Calu3 (cell line): ENCODE results near the gene GDPD3. TPM values are rescaled to one million over a fixed set of nuclear protein-coding genes. Genes with fewer than 3 reads are reported as not detected.

ENCODE experiments used
- BruUV-seq: library from RNA; stranded (reverse); fragments of 400-500 nt; replicated peaks from 2 replicates; lab custom pipeline; 2021; lab: Mats Ljungman, UMichigan
- CTCF ChIA-PET: fragments of 300-600 bp; sonication (Branson Sonifier 250); formaldehyde crosslinking; loops from one replicate; lab custom pipeline; 2022; ENCODE audit warnings: antibody characterized with exemption; lab: Charles Lee
- DNase-seq: peaks from one replicate; pipeline ENCODE4 v3.0.0; 2022
- H3K27ac Mint-ChIP-seq: one replicate; pipeline ENCODE4 v1.8.0; 2022; ENCODE audit warnings: mixed read lengths; ENCODE audit not compliant: unreplicated experiment
- H3K27me3 Mint-ChIP-seq: one replicate; pipeline ENCODE4 v1.8.0; 2022; ENCODE audit warnings: mixed read lengths; ENCODE audit not compliant: unreplicated experiment
- H3K36me3 Mint-ChIP-seq: one replicate; pipeline ENCODE4 v1.8.0; 2022; ENCODE audit warnings: mild to moderate bottlenecking, moderate library complexity, mixed read lengths; ENCODE audit not compliant: insufficient read depth, unreplicated experiment
- H3K4me1 Mint-ChIP-seq: one replicate; pipeline ENCODE4 v1.8.0; 2022; ENCODE audit warnings: mild to moderate bottlenecking, low read depth, mixed read lengths; ENCODE audit not compliant: unreplicated experiment
- H3K4me3 Mint-ChIP-seq: one replicate; pipeline ENCODE4 v1.8.0; 2022; ENCODE audit warnings: mild to moderate bottlenecking, low read depth, moderate library complexity, mixed read lengths; ENCODE audit not compliant: unreplicated experiment
- H3K9me3 Mint-ChIP-seq: one replicate; pipeline ENCODE4 v1.8.0; 2022; ENCODE audit warnings: low read depth, mixed read lengths; ENCODE audit not compliant: unreplicated experiment
- CTCF ChIP-seq: fragments of 200-600 bp; IDR thresholded peaks from one replicate; pipeline ENCODE4 v1.8.0; 2022; ENCODE audit warnings: antibody characterized with exemption; ENCODE audit not compliant: unreplicated experiment
- intact Hi-C: fragments of 100-400 bp; cut with micrococcal nuclease; formaldehyde crosslinking; loops from one replicate; pipeline ENCODE4 v1.10.0; 2022; ENCODE audit not compliant: unreplicated experiment
- total RNA-seq: library from RNA; stranded (reverse); gene quantifications from 2 replicates; pipeline ENCODE4 v1.2.3, GENCODE V29; 2022

GDPD3 gene
- total RNA-seq, 1 experiment from 2014 or later: 7.8 TPM

- peak; percentile 73 for DNase-seq
- TSS peak; percentile 14 for BruUV-seq
- intact Hi-C loops: no loop called here
These were observed 20.8 kb downstream of the GDPD3 start for GRCh38 chr16:30092373-30093010.

GRCh38 chr16:30091474-30092372 is 21.6 kb downstream of the GDPD3 start, which contains the start of gene TBX6:
TSS of gene TBX6 (minus strand) at chr16:30091924. CDS start at chr16:30091193, 731 bp downstream.
- intact Hi-C loops: no loop called here
- peaks cover 76% of the 10 kb centered on the region for H3K36me3 Mint-ChIP-seq
- CTCF ChIA-PET: interaction anchor here (0.6 to 2.7 kb wide), 24 partner anchors 12 to 543 kb away, joined by 3 to 20 read pairs (median 4); partner anchors contain the start of genes ALDOA, CD2BP2, CORO1A and GDPD3
- TF ChIP-seq CTCF: peak; percentile 93
- peak; percentile 98 for DNase-seq
- H3K9me3 Mint-ChIP-seq: no peaks in the 10 kb centered on the region
- H3K27me3 Mint-ChIP-seq: no peaks in the 10 kb centered on the region
- H3K4me3 Mint-ChIP-seq: peak within 1 kb of the TSS; percentile 85
- H3K27ac Mint-ChIP-seq: peak within 1 kb of the TSS; percentile 94
- no TSS peak for BruUV-seq
- peaks cover 59% of the 10 kb centered on the region for H3K4me1 Mint-ChIP-seq

More at GRCh38 chr16:30092373-30093010, 20.8 kb downstream of the GDPD3 start:
- H3K27me3 Mint-ChIP-seq: no peaks in the 10 kb centered on the region
- H3K27ac Mint-ChIP-seq: peak overlapping the region; percentile 94
- H3K9me3 Mint-ChIP-seq: peaks cover 2% of the 10 kb centered on the region
- H3K36me3 Mint-ChIP-seq: peaks cover 72% of the 10 kb centered on the region
- H3K4me1 Mint-ChIP-seq: peaks cover 59% of the 10 kb centered on the region
- CTCF ChIA-PET: interaction anchor here (0.6 to 2.7 kb wide), 22 partner anchors 12 to 542 kb away, joined by 3 to 20 read pairs (median 4); partner anchors contain the start of genes ALDOA, CD2BP2, CORO1A and GDPD3
- TF ChIP-seq CTCF: peak; percentile 16
- peak overlapping the region; percentile 85 for H3K4me3 Mint-ChIP-seq

GRCh38 chr16:30090610-30091331 is 22.6 kb downstream of the GDPD3 start:
- no peak for DNase-seq
- H3K9me3 Mint-ChIP-seq: no peaks in the 10 kb centered on the region
- intact Hi-C loops: no loop called here
- BruUV-seq: no TSS peak
- CTCF ChIA-PET: interaction anchor here (0.6 to 2.5 kb wide), 4 partner anchors 12 to 490 kb away, joined by 3 to 9 read pairs (median 6); partner anchors contain the start of gene PPP4C
- peak overlapping the region; percentile 67 for H3K27ac Mint-ChIP-seq
- no peak for TF ChIP-seq CTCF
- H3K27me3 Mint-ChIP-seq: no peaks in the 10 kb centered on the region
- peaks cover 59% of the 10 kb centered on the region for H3K4me1 Mint-ChIP-seq
- H3K4me3 Mint-ChIP-seq: peak overlapping the region; percentile 85
- peaks cover 76% of the 10 kb centered on the region for H3K36me3 Mint-ChIP-seq
